ENCODE results near the gene OR5AU1. TPM values are rescaled to one million over a fixed set of nuclear protein-coding genes. Genes with fewer than 3 reads are reported as not detected.

Gene OR5AU1
- total RNA-seq, 1 experiment from 2014 or later, result not detected

GRCh38 chr14:21194597-21194996 is 38.7 kb upstream of the OR5AU1 start:
- no peak for TF ChIP-seq CTCF (conservative IDR thresholded peaks at IDR 0.05)
- H3K79me1 ChIP-seq (ENCODE audit: insufficient read depth, low read depth, low read length, poor library complexity, severe bottlenecking), result no peaks in the 10 kb centered on the region
- H2BK20ac ChIP-seq (ENCODE audit: low read depth, low read length, poor library complexity, severe bottlenecking), result no peak overlapping the region
- H3K27ac ChIP-seq (ENCODE audit: insufficient read length, low read depth, low read length), result no peak overlapping the region
- no peak overlapping the region for H3K56ac ChIP-seq (ENCODE audit: insufficient read length, low read depth, low read length)
- no peak overlapping the region for H3K4ac ChIP-seq (ENCODE audit: low read depth, low read length)
- H3K9me3 ChIP-seq (ENCODE audit: control insufficient read depth, low read depth, low read length), result no peaks in the 10 kb centered on the region
- Mint-ChIP-seq H3K4me1 (peaks cover 3 to 15% of the 10 kb centered on the region in 2 experiments), H3K27me3 (ENCODE audit: low read depth) (peaks cover 9% of the 10 kb centered on the region), H3K27ac (no peak overlapping the region), H3K9me3 (peaks cover 3 to 6% of the 10 kb centered on the region in 2 experiments; a peak in 2 of 5 replicates), H3K36me3 (ENCODE audit: insufficient read depth in 1 of 3, low read depth in 3 of 3) (peaks cover 0 to 2% (median 0%) of the 10 kb centered on the region in 3 experiments; a peak in 2 of 7 replicates), H3K4me3 (no peak overlapping the region)
- no peak overlapping the region for H3K4me2 ChIP-seq (ENCODE audit: insufficient read depth, insufficient read length, low read length)
- no peaks in the 10 kb centered on the region for H4K20me1 ChIP-seq (ENCODE audit: control insufficient read depth, insufficient read depth, insufficient read length)
- no peaks in the 10 kb centered on the region for H3K79me2 ChIP-seq (ENCODE audit: insufficient read depth, low read length)
- H3K23me2 ChIP-seq (ENCODE audit: insufficient read length, low read depth, low read length, poor library complexity, severe bottlenecking), result peaks cover 2% of the 10 kb centered on the region
- H3K27me3 ChIP-seq (ENCODE audit: insufficient read depth, low read length), result no peaks in the 10 kb centered on the region
- no peak overlapping the region for H3K14ac ChIP-seq (ENCODE audit: insufficient read depth, low read length)
- H3K4me1 ChIP-seq (ENCODE audit: insufficient read depth, low read length), result no peaks in the 10 kb centered on the region; the same call in 1 of the 2 replicates
- no peak overlapping the region for H2BK12ac ChIP-seq (ENCODE audit: insufficient read length, low read depth, low read length)
- no peak overlapping the region for H4K5ac ChIP-seq (ENCODE audit: insufficient read length, low read depth, low read length)
- no peak overlapping the region for H2BK5ac ChIP-seq (ENCODE audit: insufficient read length, low read length)
- H3K9ac ChIP-seq (ENCODE audit: extremely low read depth, insufficient read length, low read length), result no peak overlapping the region
- no peak overlapping the region for H2BK15ac ChIP-seq (ENCODE audit: low read depth, low read length)
- no peak overlapping the region for H2AK5ac ChIP-seq (ENCODE audit: insufficient read length, low read length)
- H3T11ph ChIP-seq (ENCODE audit: low read length), result no peak overlapping the region
- no peak for DNase-seq
- no peak overlapping the region for H2AFZ ChIP-seq (ENCODE audit: low read length)
- H3K23ac ChIP-seq (ENCODE audit: insufficient read length, low read depth, low read length), result no peak overlapping the region
- no peak overlapping the region for H2BK120ac ChIP-seq (ENCODE audit: low read depth, low read length, poor library complexity, severe bottlenecking)
- H4K91ac ChIP-seq (ENCODE audit: insufficient read length, low read depth, low read length), result no peak overlapping the region
- H3K18ac ChIP-seq (ENCODE audit: insufficient read length, low read depth, low read length), result no peak overlapping the region
- H4K8ac ChIP-seq (replicated peaks; ENCODE audit: insufficient read length, low read depth, low read length), result no peak overlapping the region

Data from H9 (cell line).